ENCODE results near the gene TRAPPC8. TPM values are rescaled to one million over a fixed set of nuclear protein-coding genes. Genes with fewer than 3 reads are reported as not detected.

The TRAPPC8 gene
- total and polyA plus RNA-seq, 10 of the 15 experiments (the other 5 are each of a cell fraction or from before 2014, with no cell fraction given), result 13.0 to 75.4 (median 24.8) TPM

GRCh38 chr18:31942999-31943877 lies at the start of gene TRAPPC8 (continued):
- TF ChIP-seq PAX8 (IDR thresholded peaks at IDR 0.05), result no peak
- peak; percentile 35 for TF ChIP-seq MEF2B (IDR thresholded peaks at IDR 0.05; ENCODE audit: partially characterized antibody, poor library complexity, severe bottlenecking)
- peak; percentile 74; the same call in 1 of the 2 replicates for TF ChIP-seq TCF3 (IDR thresholded peaks at IDR 0.05; ENCODE audit: borderline replicate concordance, insufficient read depth, low read depth, low read length)
- TF ChIP-seq WRNIP1 (IDR thresholded peaks at IDR 0.05; ENCODE audit: borderline replicate concordance, low read depth, low read length), result no peak
- peak; percentile 98 for TF ChIP-seq MAX (IDR thresholded peaks at IDR 0.05; ENCODE audit: low read depth, low read length)
- TF ChIP-seq, protein P1, sequence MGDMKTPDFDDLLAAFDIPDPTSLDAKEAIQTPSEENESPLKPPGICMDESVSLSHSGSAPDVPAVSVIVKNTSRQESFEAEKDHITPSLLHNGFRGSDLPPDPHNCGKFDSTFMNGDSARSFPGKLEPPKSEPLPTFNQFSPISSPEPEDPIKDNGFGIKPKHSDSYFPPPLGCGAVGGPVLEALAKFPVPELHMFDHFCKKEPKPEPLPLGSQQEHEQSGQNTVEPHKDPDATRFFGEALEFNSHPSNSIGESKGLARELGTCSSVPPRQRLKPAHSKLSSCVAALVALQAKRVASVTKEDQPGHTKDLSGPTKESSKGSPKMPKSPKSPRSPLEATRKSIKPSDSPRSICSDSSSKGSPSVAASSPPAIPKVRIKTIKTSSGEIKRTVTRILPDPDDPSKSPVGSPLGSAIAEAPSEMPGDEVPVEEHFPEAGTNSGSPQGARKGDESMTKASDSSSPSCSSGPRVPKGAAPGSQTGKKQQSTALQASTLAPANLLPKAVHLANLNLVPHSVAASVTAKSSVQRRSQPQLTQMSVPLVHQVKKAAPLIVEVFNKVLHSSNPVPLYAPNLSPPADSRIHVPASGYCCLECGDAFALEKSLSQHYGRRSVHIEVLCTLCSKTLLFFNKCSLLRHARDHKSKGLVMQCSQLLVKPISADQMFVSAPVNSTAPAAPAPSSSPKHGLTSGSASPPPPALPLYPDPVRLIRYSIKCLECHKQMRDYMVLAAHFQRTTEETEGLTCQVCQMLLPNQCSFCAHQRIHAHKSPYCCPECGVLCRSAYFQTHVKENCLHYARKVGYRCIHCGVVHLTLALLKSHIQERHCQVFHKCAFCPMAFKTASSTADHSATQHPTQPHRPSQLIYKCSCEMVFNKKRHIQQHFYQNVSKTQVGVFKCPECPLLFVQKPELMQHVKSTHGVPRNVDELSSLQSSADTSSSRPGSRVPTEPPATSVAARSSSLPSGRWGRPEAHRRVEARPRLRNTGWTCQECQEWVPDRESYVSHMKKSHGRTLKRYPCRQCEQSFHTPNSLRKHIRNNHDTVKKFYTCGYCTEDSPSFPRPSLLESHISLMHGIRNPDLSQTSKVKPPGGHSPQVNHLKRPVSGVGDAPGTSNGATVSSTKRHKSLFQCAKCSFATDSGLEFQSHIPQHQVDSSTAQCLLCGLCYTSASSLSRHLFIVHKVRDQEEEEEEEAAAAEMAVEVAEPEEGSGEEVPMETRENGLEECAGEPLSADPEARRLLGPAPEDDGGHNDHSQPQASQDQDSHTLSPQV (IDR thresholded peaks at IDR 0.05), result no peak
- peak; percentile 46 for TF ChIP-seq FOXK2 (IDR thresholded peaks at IDR 0.05)
- TF ChIP-seq ATF7 (IDR thresholded peaks at IDR 0.05; ENCODE audit: low read depth), result no peak; the same call in none of the 2 replicates
- 0 out of 2 replicates have a peak, but pooled peaks have one; percentile 21 for TF ChIP-seq JUND (IDR thresholded peaks at IDR 0.05; ENCODE audit: low read depth, low read length)
- TF ChIP-seq CTCF (IDR thresholded peaks at IDR 0.05 in 2 of 3, conservative IDR thresholded peaks at IDR 0.05 in 1 of 3; ENCODE audit: control insufficient read depth in 2 of 3, extremely low read depth in 1 of 3, insufficient read depth in 1 of 3, low read depth in 3 of 3, low read length in 3 of 3), result peak in 2 of 3 experiments; percentile 20 to 35; a peak in 2 of 6 replicates
- TF ChIP-seq SUPT20H (IDR thresholded peaks at IDR 0.05; ENCODE audit: borderline replicate concordance, control insufficient read depth, low read depth, low read length), result no peak
- peak; percentile 73 for TF ChIP-seq CREB1 (IDR thresholded peaks at IDR 0.05; ENCODE audit: low read depth)
- TF ChIP-seq JUNB (IDR thresholded peaks at IDR 0.05), result no peak
- 0 out of 2 replicates have a peak, but pooled peaks have one; percentile 36 for TF ChIP-seq MEF2A (IDR thresholded peaks at IDR 0.05; ENCODE audit: insufficient read depth, low read depth, low read length)
- TF ChIP-seq SREBF2 (IDR thresholded peaks at IDR 0.05; ENCODE audit: low read length), result no peak
- TF ChIP-seq IRF5 (IDR thresholded peaks at IDR 0.05; ENCODE audit: borderline replicate concordance), result no peak
- no peak for TF ChIP-seq ZNF384 (IDR thresholded peaks at IDR 0.05; ENCODE audit: borderline replicate concordance, low read depth, low read length)
- TF ChIP-seq MYB (IDR thresholded peaks at IDR 0.05; ENCODE audit: borderline replicate concordance, low read depth, low read length), result no peak
- TF ChIP-seq FOS (IDR thresholded peaks at IDR 0.05; ENCODE audit: borderline replicate concordance, extremely low read depth, insufficient read length), result no peak
- peak; percentile 92 for TF ChIP-seq USF2 (IDR thresholded peaks at IDR 0.05; ENCODE audit: borderline replicate concordance, low read depth, low read length)
